Measurements from ENCODE around the gene ACP1.

The ACP1 gene

GRCh38 chr2:253202-253638 is 11.5 kb upstream of the ACP1 start:
- DNase-seq (ENCODE audit: low read depth), result no peak
- H3K4me3 ChIP-seq (ENCODE audit: control insufficient read depth, low read depth, low read length), result no peak overlapping the region
- TF ChIP-seq CTCF (IDR thresholded peaks at IDR 0.05; ENCODE audit: control insufficient read depth, insufficient read depth, low read depth, low read length, missing control alignments), result no peak

- TF ChIP-seq CTCF (IDR thresholded peaks at IDR 0.05; ENCODE audit: control insufficient read depth, insufficient read depth, low read depth, low read length, missing control alignments), result no peak
- no peak for DNase-seq (ENCODE audit: low read depth)
- no peak overlapping the region for H3K4me3 ChIP-seq (ENCODE audit: control insufficient read depth, low read depth, low read length)
Measured at GRCh38 chr2:254241-254640, 10.5 kb upstream of the ACP1 start.

DNA sequence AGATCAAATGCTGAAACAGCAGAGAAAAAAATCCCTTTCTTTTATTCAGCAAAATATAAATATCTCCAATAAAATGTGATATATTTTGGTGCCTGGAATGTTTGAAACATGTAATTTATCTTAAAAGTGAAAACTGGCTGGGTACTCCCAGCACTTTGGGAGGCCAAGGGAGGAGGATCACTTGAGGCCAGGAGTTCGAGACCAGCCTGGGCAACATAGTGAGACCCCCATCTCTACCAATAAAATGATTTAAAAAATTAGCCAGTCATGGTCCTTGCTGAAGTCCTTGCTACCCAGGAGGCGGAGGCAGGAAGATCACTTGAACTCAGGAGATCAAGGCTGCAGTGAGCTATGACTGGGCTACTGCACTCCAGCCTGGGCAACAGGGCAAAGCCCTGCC is 9.6 kb upstream of the ACP1 start:
- no peak for TF ChIP-seq CTCF (IDR thresholded peaks at IDR 0.05; ENCODE audit: control insufficient read depth, insufficient read depth, low read depth, low read length, missing control alignments)
- no peak for DNase-seq (ENCODE audit: low read depth)

GRCh38 chr2:256094-256493 is 8.7 kb upstream of the ACP1 start:
- no peak overlapping the region for H3K4me3 ChIP-seq (ENCODE audit: control insufficient read depth, low read depth, low read length)
- TF ChIP-seq CTCF (IDR thresholded peaks at IDR 0.05; ENCODE audit: control insufficient read depth, insufficient read depth, low read depth, low read length, missing control alignments), result no peak
- no peak for DNase-seq (ENCODE audit: low read depth)

More for the DNA sequence above, 9.6 kb upstream of the ACP1 start:
- H3K4me3 ChIP-seq (ENCODE audit: control insufficient read depth, low read depth, low read length), result no peak overlapping the region

GRCh38 chr2:257429-257828 is 7.3 kb upstream of the ACP1 start:
- no peak for TF ChIP-seq CTCF (IDR thresholded peaks at IDR 0.05; ENCODE audit: control insufficient read depth, insufficient read depth, low read depth, low read length, missing control alignments)
- H3K4me3 ChIP-seq (ENCODE audit: control insufficient read depth, low read depth, low read length), result no peak overlapping the region
- DNase-seq (ENCODE audit: low read depth), result no peak

DNA sequence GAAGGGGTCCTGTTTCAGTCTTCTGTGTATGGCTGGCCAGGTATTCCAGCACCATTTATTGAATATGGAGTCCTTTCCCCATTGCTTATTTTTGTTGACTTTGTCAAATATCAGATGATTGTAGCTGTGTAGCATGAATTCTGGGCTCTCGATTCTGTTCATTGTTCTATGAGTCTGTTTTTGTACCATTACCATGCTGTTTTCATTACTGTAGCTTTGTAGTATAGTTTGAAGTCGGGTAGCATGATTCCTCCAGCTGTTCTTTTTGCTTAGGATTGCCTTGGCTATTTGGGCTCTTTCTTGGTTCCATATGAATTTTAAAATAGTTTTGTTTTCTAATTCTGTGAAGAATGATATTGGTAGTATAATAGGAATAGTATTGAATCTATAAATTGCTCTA is 6.9 kb upstream of the ACP1 start:
- H3K4me3 ChIP-seq (ENCODE audit: control insufficient read depth, low read depth, low read length), result no peak overlapping the region
- DNase-seq (ENCODE audit: low read depth), result no peak
- TF ChIP-seq CTCF (IDR thresholded peaks at IDR 0.05; ENCODE audit: control insufficient read depth, insufficient read depth, low read depth, low read length, missing control alignments), result no peak

DNA sequence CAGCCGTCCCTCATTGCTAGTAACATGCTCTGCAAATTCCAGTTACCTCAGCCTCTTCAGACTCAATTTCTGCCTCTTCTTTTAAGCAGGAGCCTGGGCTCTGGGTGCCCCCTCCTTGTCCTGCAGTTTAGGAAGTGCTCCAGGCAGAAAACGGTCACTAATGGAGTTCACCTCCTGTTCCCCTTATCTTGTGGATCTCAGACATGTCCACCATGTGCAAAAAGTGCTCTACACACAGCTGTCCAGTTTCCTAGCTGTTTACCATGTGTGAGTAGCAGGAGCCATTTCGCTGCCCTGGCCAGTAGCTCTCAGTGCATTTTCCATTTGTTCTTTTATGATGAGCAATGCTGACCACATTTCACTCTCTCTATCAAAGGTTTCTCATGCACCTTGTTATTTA is 5.8 kb upstream of the ACP1 start:
- no peak for TF ChIP-seq CTCF (IDR thresholded peaks at IDR 0.05; ENCODE audit: control insufficient read depth, insufficient read depth, low read depth, low read length, missing control alignments)
- H3K4me3 ChIP-seq (ENCODE audit: control insufficient read depth, low read depth, low read length), result no peak overlapping the region
- DNase-seq (ENCODE audit: low read depth), result no peak

Measured in AG09309 (cell line).